Endothelial cell of umbilical vein (primary cell): ENCODE results near the gene SLC4A4. TPM values are rescaled to one million over a fixed set of nuclear protein-coding genes. Genes with fewer than 3 reads are reported as not detected.

Source experiments
- BruUV-seq: library from RNA; stranded (reverse); fragments of 400-500 nt; replicated peaks from 2 replicates; lab custom pipeline; 2021; lab: Mats Ljungman, UMichigan
- CTCF ChIA-PET: fragments of 300-600, 350-600 bp; sonication (Branson Sonifier 250); formaldehyde crosslinking; loops from one replicate; lab custom pipeline; 2021; ENCODE audit warnings: antibody characterized with exemption, inconsistent platforms; lab: Charles Lee
- POLR2A ChIA-PET: fragments of 300-600, 350-600 bp; sonication (Branson Sonifier 250); formaldehyde crosslinking; loops from one replicate; lab custom pipeline; 2021; ENCODE audit warnings: antibody characterized with exemption, inconsistent platforms; lab: Charles Lee
- DNase-seq: peaks from one replicate; pipeline ENCODE4 v3.0.0-alpha.2; 2011; ENCODE audit warnings: low read depth, low spot score
- FAIRE-seq: peaks from 2 replicates; lab custom pipeline; 2011; peaks lifted over from hg19 to GRCh38; lab: Jason Lieb, UNC
- H2AFZ ChIP-seq: 2 replicates; pipeline ENCODE4 v1.6.0; 2012; ENCODE audit warnings: low read depth, low read length, control low read depth, inconsistent platforms
- H3K27ac ChIP-seq: 2 replicates; pipeline ENCODE4 v1.5.1; 2011; ENCODE audit warnings: low read depth, mild to moderate bottlenecking, control low read depth, low read length, moderate library complexity; ENCODE audit not compliant: insufficient read depth
- H3K27me3 ChIP-seq, 2 experiments: 2 replicates each; pipeline versions ENCODE4 v1.6.0 to v1.6.1; 2011; ENCODE audit warnings: low read length in 2 of 2, mixed read lengths in 1 of 2; ENCODE audit not compliant: control insufficient read depth in 2 of 2, insufficient read depth in 2 of 2
- H3K36me3 ChIP-seq, 2 experiments: 2 replicates in 1 of 2; 3 replicates in 1 of 2; pipeline ENCODE4 v1.5.1; 2011; ENCODE audit warnings: low read length in 2 of 2, mild to moderate bottlenecking in 1 of 2, moderate library complexity in 1 of 2; ENCODE audit not compliant: control insufficient read depth in 2 of 2, insufficient read depth in 2 of 2; ENCODE audit errors: extremely low read depth in 1 of 2
- H3K4me1 ChIP-seq: 3 replicates; pipeline ENCODE4 v1.5.1; 2011; ENCODE audit warnings: mild to moderate bottlenecking, low read length; ENCODE audit not compliant: control insufficient read depth, insufficient read depth; ENCODE audit errors: extremely low read depth
- H3K4me2 ChIP-seq: 2 replicates; pipeline ENCODE4 v1.6.1; 2011; ENCODE audit warnings: low read length, control low read depth, mixed read lengths; ENCODE audit not compliant: insufficient read depth
- H3K4me3 ChIP-seq, 3 experiments: fragments of 200-600 bp in 1 of 3; sonication (generic), shearing (Covaris generic) in 1 of 3; replicated peaks in 1 of 3; 2 replicates each; pipeline ENCODE4 v1.5.1; 2011 to 2016; ENCODE audit warnings: control low read depth in 3 of 3, low read length in 3 of 3, mild to moderate bottlenecking in 2 of 3, inconsistent platforms in 1 of 3, low read depth in 1 of 3, moderate library complexity in 1 of 3; ENCODE audit not compliant: insufficient read depth in 1 of 3
- H3K79me2 ChIP-seq: 2 replicates; pipeline ENCODE4 v1.6.0; 2012; ENCODE audit warnings: low read length, inconsistent platforms; ENCODE audit not compliant: control insufficient read depth, insufficient read depth
- H3K9ac ChIP-seq: replicated peaks from 2 replicates; pipeline ENCODE3; 2011; ENCODE audit warnings: low read length, control low read depth; ENCODE audit not compliant: insufficient read depth; ENCODE audit errors: extremely low read depth
- H3K9me1 ChIP-seq: replicated peaks from 3 replicates; pipeline ENCODE4 v1.6.0; 2011; ENCODE audit warnings: mild to moderate bottlenecking, low read length; ENCODE audit not compliant: control insufficient read depth, insufficient read depth; ENCODE audit errors: extremely low read depth
- H3K9me3 ChIP-seq: replicated peaks from 2 replicates; pipeline ENCODE4 v1.5.1; 2012; ENCODE audit warnings: low read length, inconsistent platforms; ENCODE audit not compliant: control insufficient read depth, insufficient read depth
- H4K20me1 ChIP-seq: replicated peaks from 2 replicates; pipeline ENCODE3; 2011; ENCODE audit warnings: mild to moderate bottlenecking, low read length; ENCODE audit not compliant: control insufficient read depth, insufficient read depth; ENCODE audit errors: extremely low read depth
- CTCF ChIP-seq, 2 donors: IDR thresholded peaks; 1 replicate in 1 of 2; 2 replicates in 1 of 2; pipeline ENCODE4 v1.5.1; 2011; ENCODE audit warnings: low read length in 2 of 2, mild to moderate bottlenecking in 2 of 2, moderate library complexity in 2 of 2, control low read depth in 1 of 2, inconsistent platforms in 1 of 2, low read depth in 1 of 2; ENCODE audit not compliant: insufficient read depth in 1 of 2; ENCODE audit errors: extremely low read depth in 1 of 2
- EZH2 ChIP-seq: IDR thresholded peaks from 2 replicates; pipeline ENCODE4 v1.6.1; 2012; ENCODE audit warnings: borderline replicate concordance, low read depth, mild to moderate bottlenecking, moderate library complexity, low read length, inconsistent platforms; ENCODE audit not compliant: severe bottlenecking
- FOS ChIP-seq: IDR thresholded peaks from 2 replicates; pipeline ENCODE4 v1.6.1; 2011; ENCODE audit warnings: mild to moderate bottlenecking, low read length, moderate library complexity, borderline replicate concordance; ENCODE audit not compliant: insufficient read depth
- GATA2 ChIP-seq: IDR thresholded peaks from 2 replicates; pipeline ENCODE4 v1.7.0; 2011; ENCODE audit warnings: low read depth, mild to moderate bottlenecking, moderate library complexity, mixed read lengths, low read length; ENCODE audit not compliant: insufficient read length, insufficient read depth
- JUN ChIP-seq: IDR thresholded peaks from 2 replicates; pipeline ENCODE4 v1.6.1; 2011; ENCODE audit warnings: borderline replicate concordance, low read depth; ENCODE audit not compliant: insufficient read length, insufficient read depth
- MAX ChIP-seq: IDR thresholded peaks from 2 replicates; pipeline ENCODE4 v1.6.1; 2011; ENCODE audit not compliant: insufficient read depth, insufficient read length
- MYC ChIP-seq: IDR thresholded peaks from one replicate; pipeline ENCODE4 v1.6.1; 2011; ENCODE audit warnings: mild to moderate bottlenecking, low read depth, low read length
- POLR2A ChIP-seq: IDR thresholded peaks from 2 replicates; pipeline ENCODE4 v1.6.1; 2012; ENCODE audit warnings: low read depth, mild to moderate bottlenecking, control low read depth, low read length
- POLR2AphosphoS5 ChIP-seq: IDR thresholded peaks from 2 replicates; pipeline ENCODE4 v1.6.1; 2012; ENCODE audit warnings: low read depth, mild to moderate bottlenecking, control low read depth, low read length, moderate library complexity; ENCODE audit not compliant: insufficient read depth
- dilution Hi-C: fragments of 300-500 bp; cut with MboI; formaldehyde crosslinking; loops from one replicate; pipeline ENCODE4 v1.15.0; 2019; ENCODE audit warnings: low sequenced_read_pairs; ENCODE audit not compliant: extremely low pct_ligation_motif_present
- intact Hi-C: fragments of 100-400 bp; cut with micrococcal nuclease; formaldehyde crosslinking; loops from one replicate; pipeline ENCODE4 v1.10.0; 2022
- polyA plus RNA-seq, 4 experiments: library from polyadenylated mRNA; depleted of rRNA in 3 of 4; stranded (reverse) in 3 of 4; unstranded in 1 of 4; fragments of >200 nt; gene quantifications; 2 replicates each; pipeline versions ENCODE4 v1.2.1 to v1.2.3, GENCODE V29; 2011 to 2012; ENCODE audit warnings: missing spikeins in 1 of 4
- total RNA-seq: library from RNA; stranded (reverse); gene quantifications from 2 replicates; pipeline ENCODE4 v1.2.3, GENCODE V29; 2021

Gene SLC4A4
- total and polyA plus RNA-seq, 2 donors (not counting 3 experiments of a cell fraction or from before 2014, with no cell fraction given): not detected

GRCh38 chr4:71592793-71593192 is 254.0 kb downstream of the SLC4A4 start:
- ChIA-PET CTCF (no interaction called here), POLR2A (no interaction called here)
- dilution Hi-C loops: no loop called here
- H3K36me3 ChIP-seq: no peaks in the 10 kb centered on the region
- intact Hi-C loops: no loop called here
- DNase-seq: no peak
- H3K4me3 ChIP-seq: no peak overlapping the region
- TF ChIP-seq FOS (no peak), JUN (no peak), POLR2AphosphoS5 (no peak), POLR2A (no peak), CTCF (IDR thresholded peaks at IDR 0.05; ENCODE audit: extremely low read depth in 1 of 2, insufficient read depth in 1 of 2, low read depth in 1 of 2, low read length in 2 of 2) (no peak), MAX (no peak), EZH2 (no peak), GATA2 (no peak), MYC (no peak)
- no peaks in the 10 kb centered on the region for H3K9me1 ChIP-seq
- no peak overlapping the region for H2AFZ ChIP-seq
- no peak for FAIRE-seq
- H3K9me3 ChIP-seq: no peaks in the 10 kb centered on the region
- H4K20me1 ChIP-seq: no peaks in the 10 kb centered on the region
- no peaks in the 10 kb centered on the region for H3K27me3 ChIP-seq
- H3K27ac ChIP-seq: no peak overlapping the region
- no TSS peak for BruUV-seq
- no peak overlapping the region for H3K4me2 ChIP-seq
- H3K4me1 ChIP-seq: no peaks in the 10 kb centered on the region
- no peaks in the 10 kb centered on the region for H3K79me2 ChIP-seq
- H3K9ac ChIP-seq: no peak overlapping the region
